PC-3 (cell line): ENCODE data around the gene OR13J1. TPM values are rescaled to one million over a fixed set of nuclear protein-coding genes. Genes with fewer than 3 reads are reported as not detected.

Experiments
- ATAC-seq: fragments of 200-7000 bp; cut with Tn5 transposase; 2 replicates; pipeline ENCODE4 v1.9.1; 2020; ENCODE audit warnings: mild to moderate bottlenecking, moderate library complexity
- BruUV-seq: library from RNA; stranded (reverse); fragments of 400-500 nt; replicated peaks from 2 replicates; lab custom pipeline; 2021; lab: Mats Ljungman, UMichigan
- CTCF ChIA-PET: fragments of 300-600 bp; sonication (Branson Sonifier 250); formaldehyde crosslinking; loops from one replicate; lab custom pipeline; 2022; ENCODE audit warnings: antibody characterized with exemption; lab: Charles Lee
- POLR2A ChIA-PET: fragments of 300-600 bp; sonication (Branson Sonifier 250); formaldehyde crosslinking; loops from one replicate; lab custom pipeline; 2022; ENCODE audit warnings: antibody characterized with exemption; ENCODE audit not compliant: unreplicated experiment; lab: Charles Lee
- DNase-seq: peaks from one replicate; pipeline ENCODE4 v3.0.0-alpha.2; 2015
- H2AFZ ChIP-seq: fragments of 300-600 bp; sonication (generic); 2 replicates; pipeline ENCODE4 v1.6.0; 2016; ENCODE audit warnings: antibody characterized with exemption, low read length
- H3F3A ChIP-seq: fragments of 300-600 bp; sonication (generic); one replicate; pipeline ENCODE4 v1.6.0; 2017; ENCODE audit warnings: antibody characterized with exemption, low read length, control low read depth, mild to moderate bottlenecking; ENCODE audit not compliant: unreplicated experiment
- H3K27ac ChIP-seq: fragments of 300-600 bp; sonication (generic); 2 replicates; pipeline ENCODE4 v1.5.1; 2016; ENCODE audit warnings: mild to moderate bottlenecking, low read length
- H3K27me3 ChIP-seq: fragments of 300-600 bp; sonication (generic); 2 replicates; pipeline ENCODE4 v1.6.1; 2016; ENCODE audit warnings: low read length, mixed read lengths
- H3K36me3 ChIP-seq: fragments of 300-600 bp; sonication (generic); 2 replicates; pipeline ENCODE4 v1.6.1; 2016; ENCODE audit warnings: low read depth, mixed run types, low read length, mixed read lengths
- H3K4me1 ChIP-seq: fragments of 300-600 bp; sonication (generic); 2 replicates; pipeline ENCODE4 v1.5.1; 2016; ENCODE audit warnings: low read length; ENCODE audit not compliant: insufficient read depth
- H3K4me2 ChIP-seq: fragments of 300-600 bp; sonication (generic); 2 replicates; pipeline ENCODE4 v1.6.0; 2016; ENCODE audit warnings: low read length
- H3K4me3 ChIP-seq: fragments of 300-600 bp; sonication (generic); 2 replicates; pipeline ENCODE4 v1.5.1; 2016; ENCODE audit warnings: mild to moderate bottlenecking, low read length, mixed read lengths
- H3K79me2 ChIP-seq: fragments of 300-600 bp; sonication (generic); 2 replicates; pipeline ENCODE4 v1.6.1; 2017; ENCODE audit warnings: low read length, mixed read lengths
- H3K9ac ChIP-seq: fragments of 300-600 bp; sonication (generic); 2 replicates; pipeline ENCODE4 v1.6.0; 2016; ENCODE audit warnings: mild to moderate bottlenecking, low read length
- H3K9me2 ChIP-seq: fragments of 300-600 bp; sonication (generic); replicated peaks from 2 replicates; pipeline ENCODE4 v1.6.1; 2016; ENCODE audit warnings: mixed run types, low read length, mixed read lengths
- H3K9me3 ChIP-seq: fragments of 300-600 bp; sonication (generic); 2 replicates; pipeline ENCODE4 v1.6.1; 2016; ENCODE audit warnings: low read length, mixed read lengths
- H4K20me1 ChIP-seq: fragments of 300-600 bp; sonication (generic); 2 replicates; pipeline ENCODE4 v1.6.1; 2016; ENCODE audit warnings: low read length, mixed read lengths
- EZH2 ChIP-seq: fragments of 300-600 bp; sonication (generic); IDR thresholded peaks from one replicate; pipeline ENCODE4 v1.6.1; 2017; ENCODE audit warnings: antibody characterized with exemption, mild to moderate bottlenecking, low read length; ENCODE audit not compliant: unreplicated experiment
- EZH2phosphoT487 ChIP-seq: fragments of 300-600 bp; sonication (generic); IDR thresholded peaks from 2 replicates; pipeline ENCODE4 v1.6.1; 2018; ENCODE audit warnings: mild to moderate bottlenecking, antibody characterized with exemption, low read length, borderline replicate concordance
- intact Hi-C: fragments of 100-400 bp; cut with micrococcal nuclease; formaldehyde crosslinking; loops from 2 replicates; pipeline ENCODE4 v1.9.0; 2023
- total RNA-seq: library from RNA; depleted of rRNA; stranded (reverse); fragments of >200 nt; gene quantifications from 2 replicates; pipeline ENCODE4 v1.2.3, GENCODE V29; 2014
- TF ChIP-seq, protein P1 (sequence below): fragments of 300-600 bp; sonication (generic); conservative IDR thresholded peaks from 2 replicates; pipeline ENCODE4 v1.5.1; 2017; ENCODE audit warnings: antibody characterized with exemption, low read depth, mild to moderate bottlenecking, low read length

Gene OR13J1
- total RNA-seq, 1 experiment from 2014 or later, result not detected

DNA sequence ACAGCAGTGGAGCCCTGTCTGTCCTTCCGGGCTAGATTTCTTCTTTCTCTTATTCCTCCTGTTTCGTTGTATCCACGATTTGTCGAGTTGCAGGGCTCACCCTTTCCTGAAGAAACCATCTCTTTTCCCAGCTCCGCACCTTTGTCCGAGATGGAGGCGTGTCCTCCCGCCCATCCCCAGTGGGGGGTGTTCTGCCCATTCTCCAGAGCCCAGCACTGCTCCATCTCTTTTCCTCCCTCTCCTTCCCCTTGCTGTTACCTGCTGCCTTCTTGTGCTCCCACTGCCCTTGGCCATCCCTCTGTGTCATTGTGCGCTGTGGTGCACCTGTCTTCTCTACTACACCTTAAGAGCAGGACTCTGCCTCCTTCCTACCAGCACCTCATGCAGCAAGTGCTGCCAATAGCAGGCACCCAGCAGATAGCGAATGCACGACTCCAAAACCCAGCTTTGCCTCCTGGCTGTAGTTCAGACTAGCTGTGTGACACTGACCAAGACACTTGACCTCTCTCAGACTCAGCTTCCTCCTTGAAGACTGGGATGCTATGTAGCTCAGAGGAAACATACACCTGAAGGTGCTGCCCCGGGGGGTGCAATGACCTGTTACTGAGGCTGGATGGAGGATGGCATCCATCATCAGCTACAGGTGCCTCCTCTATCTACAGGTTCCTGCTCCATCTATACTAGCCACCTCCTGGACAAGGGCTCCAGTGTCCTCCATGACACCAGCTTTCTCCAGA, 8.9 kb downstream of the OR13J1 start:
- Histone ChIP-seq H3K27ac (no peak overlapping the region), H3K79me2 (no peaks in the 10 kb centered on the region), H3K4me3 (no peak overlapping the region), H3K27me3 (no peaks in the 10 kb centered on the region), H3K9me3 (no peaks in the 10 kb centered on the region), H2AFZ (no peak overlapping the region), H3K4me2 (no peak overlapping the region), H3K9ac (no peak overlapping the region), H3K36me3 (no peaks in the 10 kb centered on the region), H4K20me1 (no peaks in the 10 kb centered on the region), H3K4me1 (no peaks in the 10 kb centered on the region), H3K9me2 (no peaks in the 10 kb centered on the region), H3F3A (no peaks in the 10 kb centered on the region)
- no peak for ATAC-seq
- intact Hi-C loops, result no loop called here
- ChIA-PET POLR2A (no interaction called here), CTCF (no interaction called here)
- DNase-seq, result no peak
- no TSS peak for BruUV-seq
- TF ChIP-seq EZH2, result no peak
- TF ChIP-seq EZH2phosphoT487, result no peak
- TF ChIP-seq, protein P1, sequence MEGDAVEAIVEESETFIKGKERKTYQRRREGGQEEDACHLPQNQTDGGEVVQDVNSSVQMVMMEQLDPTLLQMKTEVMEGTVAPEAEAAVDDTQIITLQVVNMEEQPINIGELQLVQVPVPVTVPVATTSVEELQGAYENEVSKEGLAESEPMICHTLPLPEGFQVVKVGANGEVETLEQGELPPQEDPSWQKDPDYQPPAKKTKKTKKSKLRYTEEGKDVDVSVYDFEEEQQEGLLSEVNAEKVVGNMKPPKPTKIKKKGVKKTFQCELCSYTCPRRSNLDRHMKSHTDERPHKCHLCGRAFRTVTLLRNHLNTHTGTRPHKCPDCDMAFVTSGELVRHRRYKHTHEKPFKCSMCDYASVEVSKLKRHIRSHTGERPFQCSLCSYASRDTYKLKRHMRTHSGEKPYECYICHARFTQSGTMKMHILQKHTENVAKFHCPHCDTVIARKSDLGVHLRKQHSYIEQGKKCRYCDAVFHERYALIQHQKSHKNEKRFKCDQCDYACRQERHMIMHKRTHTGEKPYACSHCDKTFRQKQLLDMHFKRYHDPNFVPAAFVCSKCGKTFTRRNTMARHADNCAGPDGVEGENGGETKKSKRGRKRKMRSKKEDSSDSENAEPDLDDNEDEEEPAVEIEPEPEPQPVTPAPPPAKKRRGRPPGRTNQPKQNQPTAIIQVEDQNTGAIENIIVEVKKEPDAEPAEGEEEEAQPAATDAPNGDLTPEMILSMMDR, result no peak

GRCh38 chr9:35859990-35860339, 10.2 kb downstream of the OR13J1 start:
- Histone ChIP-seq H3K9me2 (no peaks in the 10 kb centered on the region), H3K27me3 (no peaks in the 10 kb centered on the region), H3K36me3 (no peaks in the 10 kb centered on the region), H3K9ac (no peak overlapping the region), H3K79me2 (no peaks in the 10 kb centered on the region), H3F3A (no peaks in the 10 kb centered on the region), H3K4me3 (no peak overlapping the region), H3K27ac (no peak overlapping the region), H3K4me1 (no peaks in the 10 kb centered on the region), H2AFZ (no peak overlapping the region), H3K4me2 (no peak overlapping the region), H3K9me3 (no peaks in the 10 kb centered on the region), H4K20me1 (no peaks in the 10 kb centered on the region)
- TF ChIP-seq EZH2 (no peak), EZH2phosphoT487 (no peak)
- TF ChIP-seq, protein P1, result no peak
- no peak for ATAC-seq
- POLR2A ChIA-PET, result no interaction called here
- CTCF ChIA-PET, result no interaction called here
- DNase-seq, result no peak
- no TSS peak for BruUV-seq
- intact Hi-C loops, result no loop called here

DNA sequence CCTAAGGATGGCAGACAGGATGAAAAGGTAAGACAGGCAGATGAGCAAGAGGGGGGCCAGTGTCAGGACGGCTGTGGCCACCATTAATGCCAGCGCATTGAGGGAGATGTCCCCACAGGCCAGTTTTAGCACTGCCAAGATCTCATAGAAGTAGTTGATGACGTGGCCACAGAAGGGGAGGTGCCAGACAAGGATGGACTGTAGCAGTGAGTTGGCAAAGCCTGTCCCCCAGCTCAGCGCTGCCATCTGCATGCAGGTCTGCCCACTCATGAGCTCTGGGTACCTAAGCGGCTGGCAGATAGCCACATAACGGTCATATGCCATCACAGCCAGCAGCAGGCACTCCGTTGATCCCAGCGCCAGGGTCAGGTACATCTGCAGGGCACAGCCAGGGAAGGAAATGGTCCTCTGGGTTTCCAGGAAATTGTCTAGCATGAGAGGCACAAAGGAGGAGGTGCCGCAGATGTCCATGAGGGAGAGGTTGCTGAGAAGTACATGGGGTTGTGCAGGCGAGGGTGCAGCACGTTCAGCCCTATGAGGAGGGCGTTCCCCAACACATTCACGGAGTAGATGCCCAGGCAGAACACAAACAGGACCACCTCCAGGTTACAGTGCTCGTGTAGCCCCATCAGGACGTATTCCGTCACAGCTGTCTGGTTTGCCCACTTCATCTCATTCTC, 10.8 kb downstream of the OR13J1 start:
- Histone ChIP-seq H2AFZ (no peak overlapping the region), H3K27ac (no peak overlapping the region), H3F3A (no peaks in the 10 kb centered on the region), H4K20me1 (no peaks in the 10 kb centered on the region), H3K9ac (no peak overlapping the region), H3K4me2 (no peak overlapping the region), H3K4me3 (no peak overlapping the region), H3K79me2 (no peaks in the 10 kb centered on the region), H3K9me3 (no peaks in the 10 kb centered on the region), H3K9me2 (no peaks in the 10 kb centered on the region), H3K4me1 (no peaks in the 10 kb centered on the region), H3K27me3 (no peaks in the 10 kb centered on the region), H3K36me3 (no peaks in the 10 kb centered on the region)
- ChIA-PET CTCF (no interaction called here), POLR2A (no interaction called here)
- peak; percentile 34 for DNase-seq
- peak; percentile 58 for ATAC-seq
- BruUV-seq, result no TSS peak
- TF ChIP-seq EZH2phosphoT487, result no peak
- TF ChIP-seq, protein P1, result peak; percentile 19; the same call in 1 of the 2 replicates
- intact Hi-C loops, result no loop called here
